ENCODE results near the gene KRT80. TPM values are rescaled to one million over a fixed set of nuclear protein-coding genes. Genes with fewer than 3 reads are reported as not detected.

Gene KRT80
- total and polyA plus RNA-seq, 2 experiments from 2014 or later: not detected

DNA sequence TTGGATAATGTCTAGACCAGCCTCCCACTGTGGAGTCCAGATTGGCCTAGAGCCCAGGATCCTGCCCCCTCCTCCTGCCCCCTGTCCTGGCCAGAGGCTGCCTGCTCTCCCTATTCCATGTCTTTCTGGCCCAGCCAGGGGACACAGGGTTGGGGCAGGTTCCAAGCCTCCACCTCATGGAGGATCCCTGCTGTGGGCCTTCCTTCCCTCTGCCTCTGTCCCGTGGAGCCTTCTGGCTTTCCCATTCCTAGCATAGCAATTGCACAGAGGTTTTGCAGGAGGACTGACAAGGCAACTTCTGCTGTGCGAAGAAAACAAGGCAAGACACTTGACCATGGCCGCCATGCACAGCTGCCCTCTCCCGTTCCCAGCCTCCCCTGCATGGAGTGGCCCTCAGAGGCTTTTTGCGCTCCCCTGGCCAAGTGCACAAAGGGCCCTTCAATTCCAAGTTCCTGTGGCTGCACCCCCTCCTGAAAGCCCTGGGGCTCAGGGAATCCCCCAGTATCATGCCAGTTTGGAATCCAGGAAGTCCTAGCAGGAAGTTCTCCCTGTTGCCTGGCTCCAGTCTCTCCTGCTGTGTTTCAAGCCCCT is 42.1 kb downstream of the KRT80 start:
- Mint-ChIP-seq H3K27ac (peak overlapping the region; percentile 67; the same call in 1 of the 2 replicates), H3K9me3 (no peaks in the 10 kb centered on the region; the same call in 2 of the 3 replicates), H3K4me1 (peaks cover 24% of the 10 kb centered on the region), H3K36me3 (ENCODE audit: low read depth) (no peaks in the 10 kb centered on the region), H3K4me3 (no peak overlapping the region), H3K27me3 (ENCODE audit: insufficient read depth, low read depth, poor library complexity) (peaks cover 5% of the 10 kb centered on the region)
- no peak overlapping the region for H3K4me2 ChIP-seq
- no peak overlapping the region; the same call in 1 of the 2 replicates for H3K27ac ChIP-seq (ENCODE audit: low read depth)
- H3F3A ChIP-seq (replicated peaks; ENCODE audit: low read depth): no peaks in the 10 kb centered on the region
- no peaks in the 10 kb centered on the region for H3K79me2 ChIP-seq (replicated peaks; ENCODE audit: insufficient read depth)
- no peak for ATAC-seq
- H3K9me2 ChIP-seq (ENCODE audit: insufficient read depth): no peaks in the 10 kb centered on the region
- H3K27me3 ChIP-seq (ENCODE audit: insufficient read depth): no peaks in the 10 kb centered on the region
- TF ChIP-seq STAT1 (IDR thresholded peaks at IDR 0.05; ENCODE audit: unreplicated experiment) (no peak), ZNF331 (CRISPR knock-in tag; IDR thresholded peaks at IDR 0.05; ENCODE audit: low read depth) (no peak), EZH2 (IDR thresholded peaks at IDR 0.05; ENCODE audit: low read depth, unreplicated experiment) (no peak), ZNF114 (CRISPR knock-in tag; IDR thresholded peaks at IDR 0.05) (no peak), JUNB (IDR thresholded peaks at IDR 0.05; ENCODE audit: unreplicated experiment) (no peak), CREB1 (CRISPR knock-in tag; IDR thresholded peaks at IDR 0.05; ENCODE audit: low read depth) (no peak), POLR2AphosphoS5 (IDR thresholded peaks at IDR 0.05; ENCODE audit: low read depth) (no peak), EZH2phosphoT487 (IDR thresholded peaks at IDR 0.05; ENCODE audit: unreplicated experiment) (no peak), NANOG (IDR thresholded peaks at IDR 0.05; ENCODE audit: borderline replicate concordance) (no peak)
- TF ChIP-seq, protein P1, sequence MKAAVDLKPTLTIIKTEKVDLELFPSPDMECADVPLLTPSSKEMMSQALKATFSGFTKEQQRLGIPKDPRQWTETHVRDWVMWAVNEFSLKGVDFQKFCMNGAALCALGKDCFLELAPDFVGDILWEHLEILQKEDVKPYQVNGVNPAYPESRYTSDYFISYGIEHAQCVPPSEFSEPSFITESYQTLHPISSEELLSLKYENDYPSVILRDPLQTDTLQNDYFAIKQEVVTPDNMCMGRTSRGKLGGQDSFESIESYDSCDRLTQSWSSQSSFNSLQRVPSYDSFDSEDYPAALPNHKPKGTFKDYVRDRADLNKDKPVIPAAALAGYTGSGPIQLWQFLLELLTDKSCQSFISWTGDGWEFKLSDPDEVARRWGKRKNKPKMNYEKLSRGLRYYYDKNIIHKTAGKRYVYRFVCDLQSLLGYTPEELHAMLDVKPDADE (IDR thresholded peaks at IDR 0.05): no peak
- TF ChIP-seq, protein P2, sequence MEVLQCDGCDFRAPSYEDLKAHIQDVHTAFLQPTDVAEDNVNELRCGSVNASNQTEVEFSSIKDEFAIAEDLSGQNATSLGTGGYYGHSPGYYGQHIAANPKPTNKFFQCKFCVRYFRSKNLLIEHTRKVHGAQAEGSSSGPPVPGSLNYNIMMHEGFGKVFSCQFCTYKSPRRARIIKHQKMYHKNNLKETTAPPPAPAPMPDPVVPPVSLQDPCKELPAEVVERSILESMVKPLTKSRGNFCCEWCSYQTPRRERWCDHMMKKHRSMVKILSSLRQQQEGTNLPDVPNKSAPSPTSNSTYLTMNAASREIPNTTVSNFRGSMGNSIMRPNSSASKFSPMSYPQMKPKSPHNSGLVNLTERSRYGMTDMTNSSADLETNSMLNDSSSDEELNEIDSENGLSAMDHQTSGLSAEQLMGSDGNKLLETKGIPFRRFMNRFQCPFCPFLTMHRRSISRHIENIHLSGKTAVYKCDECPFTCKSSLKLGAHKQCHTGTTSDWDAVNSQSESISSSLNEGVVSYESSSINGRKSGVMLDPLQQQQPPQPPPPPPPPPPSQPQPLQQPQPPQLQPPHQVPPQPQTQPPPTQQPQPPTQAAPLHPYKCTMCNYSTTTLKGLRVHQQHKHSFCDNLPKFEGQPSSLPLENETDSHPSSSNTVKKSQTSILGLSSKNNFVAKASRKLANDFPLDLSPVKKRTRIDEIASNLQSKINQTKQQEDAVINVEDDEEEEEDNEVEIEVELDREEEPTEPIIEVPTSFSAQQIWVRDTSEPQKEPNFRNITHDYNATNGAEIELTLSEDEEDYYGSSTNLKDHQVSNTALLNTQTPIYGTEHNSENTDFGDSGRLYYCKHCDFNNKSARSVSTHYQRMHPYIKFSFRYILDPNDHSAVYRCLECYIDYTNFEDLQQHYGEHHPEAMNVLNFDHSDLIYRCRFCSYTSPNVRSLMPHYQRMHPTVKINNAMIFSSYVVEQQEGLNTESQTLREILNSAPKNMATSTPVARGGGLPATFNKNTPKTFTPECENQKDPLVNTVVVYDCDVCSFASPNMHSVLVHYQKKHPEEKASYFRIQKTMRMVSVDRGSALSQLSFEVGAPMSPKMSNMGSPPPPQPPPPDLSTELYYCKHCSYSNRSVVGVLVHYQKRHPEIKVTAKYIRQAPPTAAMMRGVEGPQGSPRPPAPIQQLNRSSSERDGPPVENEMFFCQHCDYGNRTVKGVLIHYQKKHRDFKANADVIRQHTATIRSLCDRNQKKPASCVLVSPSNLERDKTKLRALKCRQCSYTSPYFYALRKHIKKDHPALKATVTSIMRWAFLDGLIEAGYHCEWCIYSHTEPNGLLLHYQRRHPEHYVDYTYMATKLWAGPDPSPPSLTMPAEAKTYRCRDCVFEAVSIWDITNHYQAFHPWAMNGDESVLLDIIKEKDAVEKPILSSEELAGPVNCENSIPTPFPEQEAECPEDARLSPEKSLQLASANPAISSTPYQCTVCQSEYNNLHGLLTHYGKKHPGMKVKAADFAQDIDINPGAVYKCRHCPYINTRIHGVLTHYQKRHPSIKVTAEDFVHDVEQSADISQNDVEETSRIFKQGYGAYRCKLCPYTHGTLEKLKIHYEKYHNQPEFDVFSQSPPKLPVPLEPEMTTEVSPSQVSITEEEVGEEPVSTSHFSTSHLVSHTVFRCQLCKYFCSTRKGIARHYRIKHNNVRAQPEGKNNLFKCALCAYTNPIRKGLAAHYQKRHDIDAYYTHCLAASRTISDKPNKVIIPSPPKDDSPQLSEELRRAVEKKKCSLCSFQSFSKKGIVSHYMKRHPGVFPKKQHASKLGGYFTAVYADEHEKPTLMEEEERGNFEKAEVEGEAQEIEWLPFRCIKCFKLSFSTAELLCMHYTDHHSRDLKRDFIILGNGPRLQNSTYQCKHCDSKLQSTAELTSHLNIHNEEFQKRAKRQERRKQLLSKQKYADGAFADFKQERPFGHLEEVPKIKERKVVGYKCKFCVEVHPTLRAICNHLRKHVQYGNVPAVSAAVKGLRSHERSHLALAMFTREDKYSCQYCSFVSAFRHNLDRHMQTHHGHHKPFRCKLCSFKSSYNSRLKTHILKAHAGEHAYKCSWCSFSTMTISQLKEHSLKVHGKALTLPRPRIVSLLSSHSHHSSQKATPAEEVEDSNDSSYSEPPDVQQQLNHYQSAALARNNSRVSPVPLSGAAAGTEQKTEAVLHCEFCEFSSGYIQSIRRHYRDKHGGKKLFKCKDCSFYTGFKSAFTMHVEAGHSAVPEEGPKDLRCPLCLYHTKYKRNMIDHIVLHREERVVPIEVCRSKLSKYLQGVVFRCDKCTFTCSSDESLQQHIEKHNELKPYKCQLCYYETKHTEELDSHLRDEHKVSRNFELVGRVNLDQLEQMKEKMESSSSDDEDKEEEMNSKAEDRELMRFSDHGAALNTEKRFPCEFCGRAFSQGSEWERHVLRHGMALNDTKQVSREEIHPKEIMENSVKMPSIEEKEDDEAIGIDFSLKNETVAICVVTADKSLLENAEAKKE (CRISPR knock-in tag; IDR thresholded peaks at IDR 0.05): no peak
- TF ChIP-seq, protein P3, sequence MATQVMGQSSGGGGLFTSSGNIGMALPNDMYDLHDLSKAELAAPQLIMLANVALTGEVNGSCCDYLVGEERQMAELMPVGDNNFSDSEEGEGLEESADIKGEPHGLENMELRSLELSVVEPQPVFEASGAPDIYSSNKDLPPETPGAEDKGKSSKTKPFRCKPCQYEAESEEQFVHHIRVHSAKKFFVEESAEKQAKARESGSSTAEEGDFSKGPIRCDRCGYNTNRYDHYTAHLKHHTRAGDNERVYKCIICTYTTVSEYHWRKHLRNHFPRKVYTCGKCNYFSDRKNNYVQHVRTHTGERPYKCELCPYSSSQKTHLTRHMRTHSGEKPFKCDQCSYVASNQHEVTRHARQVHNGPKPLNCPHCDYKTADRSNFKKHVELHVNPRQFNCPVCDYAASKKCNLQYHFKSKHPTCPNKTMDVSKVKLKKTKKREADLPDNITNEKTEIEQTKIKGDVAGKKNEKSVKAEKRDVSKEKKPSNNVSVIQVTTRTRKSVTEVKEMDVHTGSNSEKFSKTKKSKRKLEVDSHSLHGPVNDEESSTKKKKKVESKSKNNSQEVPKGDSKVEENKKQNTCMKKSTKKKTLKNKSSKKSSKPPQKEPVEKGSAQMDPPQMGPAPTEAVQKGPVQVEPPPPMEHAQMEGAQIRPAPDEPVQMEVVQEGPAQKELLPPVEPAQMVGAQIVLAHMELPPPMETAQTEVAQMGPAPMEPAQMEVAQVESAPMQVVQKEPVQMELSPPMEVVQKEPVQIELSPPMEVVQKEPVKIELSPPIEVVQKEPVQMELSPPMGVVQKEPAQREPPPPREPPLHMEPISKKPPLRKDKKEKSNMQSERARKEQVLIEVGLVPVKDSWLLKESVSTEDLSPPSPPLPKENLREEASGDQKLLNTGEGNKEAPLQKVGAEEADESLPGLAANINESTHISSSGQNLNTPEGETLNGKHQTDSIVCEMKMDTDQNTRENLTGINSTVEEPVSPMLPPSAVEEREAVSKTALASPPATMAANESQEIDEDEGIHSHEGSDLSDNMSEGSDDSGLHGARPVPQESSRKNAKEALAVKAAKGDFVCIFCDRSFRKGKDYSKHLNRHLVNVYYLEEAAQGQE (IDR thresholded peaks at IDR 0.05; ENCODE audit: unreplicated experiment): no peak
- TF ChIP-seq, protein P4, sequence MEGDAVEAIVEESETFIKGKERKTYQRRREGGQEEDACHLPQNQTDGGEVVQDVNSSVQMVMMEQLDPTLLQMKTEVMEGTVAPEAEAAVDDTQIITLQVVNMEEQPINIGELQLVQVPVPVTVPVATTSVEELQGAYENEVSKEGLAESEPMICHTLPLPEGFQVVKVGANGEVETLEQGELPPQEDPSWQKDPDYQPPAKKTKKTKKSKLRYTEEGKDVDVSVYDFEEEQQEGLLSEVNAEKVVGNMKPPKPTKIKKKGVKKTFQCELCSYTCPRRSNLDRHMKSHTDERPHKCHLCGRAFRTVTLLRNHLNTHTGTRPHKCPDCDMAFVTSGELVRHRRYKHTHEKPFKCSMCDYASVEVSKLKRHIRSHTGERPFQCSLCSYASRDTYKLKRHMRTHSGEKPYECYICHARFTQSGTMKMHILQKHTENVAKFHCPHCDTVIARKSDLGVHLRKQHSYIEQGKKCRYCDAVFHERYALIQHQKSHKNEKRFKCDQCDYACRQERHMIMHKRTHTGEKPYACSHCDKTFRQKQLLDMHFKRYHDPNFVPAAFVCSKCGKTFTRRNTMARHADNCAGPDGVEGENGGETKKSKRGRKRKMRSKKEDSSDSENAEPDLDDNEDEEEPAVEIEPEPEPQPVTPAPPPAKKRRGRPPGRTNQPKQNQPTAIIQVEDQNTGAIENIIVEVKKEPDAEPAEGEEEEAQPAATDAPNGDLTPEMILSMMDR (conservative IDR thresholded peaks at IDR 0.05; ENCODE audit: low read depth in 2 of 2): no peak
- peaks cover 4% of the 10 kb centered on the region; the same call in 1 of the 2 replicates for H3K4me1 ChIP-seq (ENCODE audit: insufficient read depth)
- no peak overlapping the region for H3K4me3 ChIP-seq
- no peak for DNase-seq (ENCODE audit: low spot score)
- H3K36me3 ChIP-seq (ENCODE audit: insufficient read depth): no peaks in the 10 kb centered on the region
- no peak overlapping the region for H2AFZ ChIP-seq
- H4K20me1 ChIP-seq (replicated peaks; ENCODE audit: insufficient read depth): no peaks in the 10 kb centered on the region

Measured in GM23338 (cell line).